Pancreas (tissue), 10 donors: ENCODE data around the gene ZIC4. TPM values are rescaled to one million over a fixed set of nuclear protein-coding genes. Genes with fewer than 3 reads are reported as not detected.

Experiments
- ATAC-seq, 4 donors: fragments of 200-7000 bp; cut with Tn5 transposase; one replicate each; pipeline versions ENCODE4 v1.8.0 to v1.9.1; 2020; ENCODE audit warnings: mild to moderate bottlenecking in 4 of 4, moderate library complexity in 4 of 4
- DNase-seq, 6 donors: peaks; one replicate each; pipeline ENCODE4 v3.0.0-alpha.2; 2020
- FAIRE-seq: peaks from 2 replicates; lab custom pipeline; 2012; peaks lifted over from hg19 to GRCh38; lab: Jason Lieb, UNC
- H3K27ac ChIP-seq, 4 donors: fragments of 200-600 bp; sonication (generic); 1 replicate in 3 of 4; 2 replicates in 1 of 4; pipeline versions ENCODE4 v1.5.0 to v1.8.0; 2020
- H3K27me3 ChIP-seq, 4 donors: fragments of 200-600 bp; one replicate each; pipeline ENCODE4 v1.8.0; 2021
- H3K36me3 ChIP-seq, 3 donors: fragments of 200-600 bp; sonication (generic) in 1 of 3; one replicate each; pipeline versions ENCODE4 v1.5.0 to v1.8.0; 2020 to 2021
- H3K4me1 ChIP-seq, 3 donors: fragments of 200-600 bp; one replicate each; pipeline ENCODE4 v1.8.0; 2021
- H3K4me3 ChIP-seq, 4 donors: fragments of 200-600 bp; sonication (generic) in 2 of 4; one replicate each; pipeline versions ENCODE4 v1.5.0 to v1.8.0; 2020 to 2021
- H3K9me3 ChIP-seq, 4 donors: fragments of 200-600 bp; one replicate each; pipeline ENCODE4 v1.8.0; 2021
- WGBS, 2 donors: extraction: QIAGEN DNeasy Blood & Tissue Kit; methylation state at CpG; one replicate each; pipeline ENCODE4 v1.1.7; 2013; 5-methylcytosine and 5-hydroxymethylcytosine counted together
- intact Hi-C, 3 donors: fragments of 100-400 bp; cut with DNase I; formaldehyde crosslinking; loops; one replicate each; pipeline versions ENCODE4 v1.11.1 to v1.14.2; 2022
- polyA plus RNA-seq, 2 donors: library from polyadenylated mRNA; stranded (reverse); fragments of 200-250 nt; gene quantifications; one replicate each; pipeline ENCODE4 v1.2.3, GENCODE V29; 2013
- total RNA-seq, 6 donors: library from RNA; stranded (reverse); fragmentation: NEBNext Ultra II Directional in 4 of 6; extraction: Animal tissue kit (Norgen Biotek cat#: 25700) in 4 of 6; gene quantifications; one replicate each; pipeline versions ENCODE4 v1.2.1 to v1.2.4, GENCODE V29; 2021 to 2023
- TF ChIP-seq, protein P1 (sequence below), 4 donors: fragments of 200-600 bp; sonication (generic) in 3 of 4; IDR thresholded peaks; one replicate each; pipeline versions ENCODE4 v1.5.0 to v1.8.0; 2021; ENCODE audit warnings: antibody characterized with exemption in 4 of 4
- donor health status: healthy with polysubstance abuse.
- donor health status: DM: no; HTN: no; CAD: no; lungs with moderate emphysema.
- donor health status: DM: no; HTN: no; CAD: no.
- donor health status: control.
- donor health status: control.
- donor health status: Bipolar disorder and iron deficiency.
- donor health status: DM: yes; HTN: yes; CAD: no.
- donor health status: DM: no; HTN: no; CAD: no.
- donor health status: DM: no; HTN: no; CAD: no.
- donor health status: DM: yes; HTN: yes; CAD: no.

ZIC4 gene
- total and polyA plus RNA-seq, 8 donors = not detected

DNA sequence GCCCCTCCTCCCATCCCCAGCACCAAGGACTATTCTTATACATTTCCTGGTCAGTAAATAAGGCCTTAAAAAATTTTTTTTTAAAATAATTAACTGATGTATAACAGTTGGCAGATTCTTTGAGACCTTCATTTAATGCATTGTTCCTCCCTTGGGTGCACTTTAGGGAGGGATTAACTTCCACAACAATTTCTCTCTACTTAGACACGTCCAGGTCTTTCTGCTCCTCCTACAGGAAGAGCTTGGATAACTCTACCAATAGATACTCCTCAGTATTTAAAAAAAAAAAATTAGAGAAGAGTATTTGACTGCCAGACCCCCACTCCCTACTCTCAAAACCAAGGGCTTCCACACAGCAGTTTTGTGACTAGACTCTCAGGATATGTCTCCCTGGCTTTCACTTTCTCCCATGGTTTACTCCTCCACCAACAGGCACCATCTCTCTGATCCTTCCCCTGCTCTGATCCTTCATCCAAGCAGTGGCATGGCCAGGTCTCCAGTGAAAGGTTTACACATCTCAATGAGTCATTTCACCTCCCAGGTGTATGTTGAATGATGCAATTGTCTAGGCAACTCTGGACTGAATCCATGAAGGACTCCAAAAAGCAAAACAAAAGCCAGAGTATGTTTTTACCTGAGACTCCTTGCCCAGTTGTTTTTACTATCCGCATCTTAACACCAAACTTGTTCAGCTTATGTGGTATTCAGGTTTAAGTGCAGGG lies 7.4 kb downstream of the ZIC4 start:
- WGBS, 2 donors = 50 to 52% methylated on average over 2 of the region's 2 CpGs
- TF ChIP-seq, protein P1, sequence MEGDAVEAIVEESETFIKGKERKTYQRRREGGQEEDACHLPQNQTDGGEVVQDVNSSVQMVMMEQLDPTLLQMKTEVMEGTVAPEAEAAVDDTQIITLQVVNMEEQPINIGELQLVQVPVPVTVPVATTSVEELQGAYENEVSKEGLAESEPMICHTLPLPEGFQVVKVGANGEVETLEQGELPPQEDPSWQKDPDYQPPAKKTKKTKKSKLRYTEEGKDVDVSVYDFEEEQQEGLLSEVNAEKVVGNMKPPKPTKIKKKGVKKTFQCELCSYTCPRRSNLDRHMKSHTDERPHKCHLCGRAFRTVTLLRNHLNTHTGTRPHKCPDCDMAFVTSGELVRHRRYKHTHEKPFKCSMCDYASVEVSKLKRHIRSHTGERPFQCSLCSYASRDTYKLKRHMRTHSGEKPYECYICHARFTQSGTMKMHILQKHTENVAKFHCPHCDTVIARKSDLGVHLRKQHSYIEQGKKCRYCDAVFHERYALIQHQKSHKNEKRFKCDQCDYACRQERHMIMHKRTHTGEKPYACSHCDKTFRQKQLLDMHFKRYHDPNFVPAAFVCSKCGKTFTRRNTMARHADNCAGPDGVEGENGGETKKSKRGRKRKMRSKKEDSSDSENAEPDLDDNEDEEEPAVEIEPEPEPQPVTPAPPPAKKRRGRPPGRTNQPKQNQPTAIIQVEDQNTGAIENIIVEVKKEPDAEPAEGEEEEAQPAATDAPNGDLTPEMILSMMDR (IDR thresholded peaks at IDR 0.05) = no peak
- DNase-seq = no peak
- Histone ChIP-seq H3K4me3 (no peak overlapping the region), H3K27me3 (peaks cover 3 to 49% (median 16%) of the 10 kb centered on the region in 4 donors), H3K36me3 (no peaks in the 10 kb centered on the region), H3K27ac (no peak overlapping the region), H3K4me1 (peaks cover 0 to 2% (median 0%) of the 10 kb centered on the region in 3 donors), H3K9me3 (no peaks in the 10 kb centered on the region)
- no peak for ATAC-seq
- FAIRE-seq = no peak
- intact Hi-C loops = no loop called here

GRCh38 chr3:147397875-147398812 lies 8.2 kb downstream of the ZIC4 start:
- FAIRE-seq = no peak
- Histone ChIP-seq H3K9me3 (no peaks in the 10 kb centered on the region), H3K36me3 (no peaks in the 10 kb centered on the region), H3K4me3 (no peak overlapping the region), H3K4me1 (peaks cover 0 to 8% (median 0%) of the 10 kb centered on the region in 3 donors), H3K27ac (no peak overlapping the region), H3K27me3 (peaks cover 3 to 57% (median 20%) of the 10 kb centered on the region in 4 donors)
- peak in 1 of 6 donors; percentile 27 for DNase-seq
- 12 to 14% methylated on average over 46 of the region's 46 CpGs for WGBS, 2 donors
- intact Hi-C loops = no loop called here
- no peak for ATAC-seq
- TF ChIP-seq, protein P1 (IDR thresholded peaks at IDR 0.05) = no peak

DNA sequence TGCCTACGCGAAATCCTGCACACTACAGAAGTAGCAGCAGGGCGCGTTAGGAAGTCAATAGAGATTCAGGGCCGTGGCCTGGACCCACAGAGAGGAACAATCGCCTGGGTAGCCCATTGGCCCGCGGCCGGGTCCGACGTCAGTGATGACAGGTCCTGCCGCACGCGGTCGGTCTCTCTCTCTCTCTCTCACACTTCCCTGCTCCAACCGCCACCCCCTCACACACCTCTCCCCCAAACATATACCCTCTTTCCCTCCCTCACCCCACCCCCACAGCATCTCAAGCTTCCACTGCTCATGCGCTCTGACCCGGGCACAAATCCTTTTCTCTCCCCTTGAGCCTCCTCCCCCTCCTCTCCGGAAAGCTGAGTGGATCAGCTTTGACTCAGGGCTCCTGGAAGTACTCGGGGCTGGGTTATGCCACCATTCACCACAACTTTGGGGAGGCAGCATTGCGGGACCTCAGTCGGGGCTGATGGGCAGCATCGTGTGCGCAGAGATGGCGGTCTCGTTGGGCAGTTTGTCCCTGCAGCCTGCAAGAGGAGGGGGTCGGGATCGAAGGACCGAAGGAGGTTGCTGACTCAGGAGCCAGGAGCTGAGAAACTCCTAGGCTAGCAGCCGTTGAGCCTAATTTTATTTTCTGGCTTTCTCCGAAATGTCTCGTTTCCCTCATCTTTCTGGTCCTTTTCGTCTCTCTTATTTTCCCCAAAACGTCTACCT lies 9.0 kb downstream of the ZIC4 start:
- Histone ChIP-seq H3K27me3 (peaks cover 3 to 66% (median 20%) of the 10 kb centered on the region in 4 donors), H3K4me3 (no peak overlapping the region), H3K4me1 (peaks cover 0 to 8% (median 0%) of the 10 kb centered on the region in 3 donors), H3K9me3 (no peaks in the 10 kb centered on the region), H3K36me3 (no peaks in the 10 kb centered on the region), H3K27ac (no peak overlapping the region)
- TF ChIP-seq, protein P1 (IDR thresholded peaks at IDR 0.05) = no peak
- ATAC-seq = no peak
- 4 to 6% methylated on average over 34 of the region's 34 CpGs for WGBS, 2 donors
- no peak for FAIRE-seq
- intact Hi-C loops = no loop called here
- DNase-seq = peak in 1 of 6 donors; percentile 71

DNA sequence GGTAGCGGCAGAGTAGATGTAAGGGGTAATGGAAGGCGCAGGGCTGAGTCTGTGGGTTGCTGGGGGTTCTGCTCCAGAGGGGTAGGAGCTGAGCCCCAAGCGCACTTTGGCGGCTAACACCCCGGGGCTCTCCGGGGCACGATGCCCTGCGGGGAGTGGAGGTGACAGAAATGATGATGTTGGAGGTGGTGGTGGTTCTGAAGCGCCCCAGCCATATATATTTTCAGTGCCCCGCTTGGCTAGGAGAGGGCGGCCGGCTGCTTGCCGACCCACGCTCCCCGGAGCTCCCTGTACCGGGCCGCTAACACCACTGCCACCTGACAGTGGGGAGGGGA lies 9.7 kb downstream of the ZIC4 start:
- no peaks in the 10 kb centered on the region for H3K36me3 ChIP-seq
- H3K27ac ChIP-seq = no peak overlapping the region
- DNase-seq (peak in 1 of 6 donors; percentile 63), ATAC-seq (no peak), FAIRE-seq (no peak)
- 4 to 7% methylated on average over 17 of the region's 17 CpGs for WGBS, 2 donors
- no peaks in the 10 kb centered on the region for H3K9me3 ChIP-seq
- H3K4me1 ChIP-seq = peaks cover 0 to 8% (median 3%) of the 10 kb centered on the region in 3 donors
- intact Hi-C loops = no loop called here
- TF ChIP-seq, protein P1 (IDR thresholded peaks at IDR 0.05) = no peak
- H3K4me3 ChIP-seq = no peak overlapping the region
- H3K27me3 ChIP-seq = peaks cover 3 to 72% (median 20%) of the 10 kb centered on the region in 4 donors
